Stimulated activated naive CD8-positive, alpha-beta T cell treated with anti-CD3 and anti-CD28 coated beads, Interleukin-15, amount 100 ng/mL, for 72 hours (primary cell): Measurements from ENCODE around the gene KRT80.

Experiments
- ATAC-seq: fragments of 150-1000 bp; cut with Tn5 transposase; 2 replicates; pipeline ENCODE4 v1.10.0; 2021; ENCODE audit warnings: mild to moderate bottlenecking, moderate library complexity
- DNase-seq, 2 donors: peaks; one replicate each; pipeline ENCODE4 v3.0.0; 2021 to 2022
- H3K27ac Mint-ChIP-seq, 2 donors: one replicate each; pipeline ENCODE4 v1.8.0; 2022; ENCODE audit warnings: mild to moderate bottlenecking in 2 of 2, mixed read lengths in 2 of 2, moderate library complexity in 2 of 2
- H3K27me3 Mint-ChIP-seq: one replicate; pipeline ENCODE4 v1.8.0; 2022; ENCODE audit warnings: mixed read lengths
- H3K4me1 Mint-ChIP-seq: one replicate; pipeline ENCODE4 v1.8.0; 2022; ENCODE audit warnings: mild to moderate bottlenecking, mixed read lengths
- H3K4me3 Mint-ChIP-seq, 2 donors: one replicate each; pipeline ENCODE4 v1.8.0; 2022; ENCODE audit warnings: mild to moderate bottlenecking in 2 of 2, mixed read lengths in 2 of 2, moderate library complexity in 1 of 2
- H3K9me3 Mint-ChIP-seq, 2 donors: one replicate each; pipeline ENCODE4 v1.8.0; 2022; ENCODE audit warnings: mixed read lengths in 2 of 2

KRT80 gene

DNA sequence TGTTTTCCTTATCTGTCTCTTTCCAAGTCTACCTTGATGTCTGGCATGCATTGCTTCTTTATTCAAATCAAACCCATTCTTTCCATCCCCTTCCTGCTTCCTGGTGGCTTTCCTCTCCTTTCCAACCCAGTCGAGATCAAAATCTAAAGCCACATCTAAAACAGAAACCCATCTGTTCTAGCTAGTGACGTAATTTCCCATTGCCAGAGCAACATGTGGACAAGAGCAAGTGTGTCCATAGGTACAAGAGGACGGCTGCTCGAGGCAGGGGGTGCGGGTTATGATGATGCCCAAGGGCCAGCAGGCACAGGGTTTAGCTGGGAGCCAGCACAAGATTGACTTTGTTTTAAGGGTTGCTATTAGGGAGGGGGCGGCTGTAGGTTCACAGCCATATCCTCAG, 7.0 kb downstream of the KRT80 start:
- Mint-ChIP-seq H3K4me3 (no peak overlapping the region), H3K4me1 (peaks cover 6% of the 10 kb centered on the region), H3K27me3 (no peaks in the 10 kb centered on the region), H3K9me3 (no peaks in the 10 kb centered on the region), H3K27ac (no peak overlapping the region)
- DNase-seq (no peak), ATAC-seq (no peak)

- Mint-ChIP-seq H3K4me1 (peaks cover 6% of the 10 kb centered on the region), H3K9me3 (no peaks in the 10 kb centered on the region), H3K4me3 (no peak overlapping the region), H3K27me3 (no peaks in the 10 kb centered on the region), H3K27ac (no peak overlapping the region)
- DNase-seq (no peak), ATAC-seq (no peak)
Measured at GRCh38 chr12:52183971-52184370, 7.8 kb downstream of the KRT80 start.

- Mint-ChIP-seq H3K4me1 (peaks cover 6% of the 10 kb centered on the region), H3K27me3 (no peaks in the 10 kb centered on the region), H3K27ac (no peak overlapping the region), H3K9me3 (no peaks in the 10 kb centered on the region), H3K4me3 (no peak overlapping the region)
- DNase-seq (no peak), ATAC-seq (no peak)
Measured at GRCh38 chr12:52183544-52183910, 8.3 kb downstream of the KRT80 start.

DNA sequence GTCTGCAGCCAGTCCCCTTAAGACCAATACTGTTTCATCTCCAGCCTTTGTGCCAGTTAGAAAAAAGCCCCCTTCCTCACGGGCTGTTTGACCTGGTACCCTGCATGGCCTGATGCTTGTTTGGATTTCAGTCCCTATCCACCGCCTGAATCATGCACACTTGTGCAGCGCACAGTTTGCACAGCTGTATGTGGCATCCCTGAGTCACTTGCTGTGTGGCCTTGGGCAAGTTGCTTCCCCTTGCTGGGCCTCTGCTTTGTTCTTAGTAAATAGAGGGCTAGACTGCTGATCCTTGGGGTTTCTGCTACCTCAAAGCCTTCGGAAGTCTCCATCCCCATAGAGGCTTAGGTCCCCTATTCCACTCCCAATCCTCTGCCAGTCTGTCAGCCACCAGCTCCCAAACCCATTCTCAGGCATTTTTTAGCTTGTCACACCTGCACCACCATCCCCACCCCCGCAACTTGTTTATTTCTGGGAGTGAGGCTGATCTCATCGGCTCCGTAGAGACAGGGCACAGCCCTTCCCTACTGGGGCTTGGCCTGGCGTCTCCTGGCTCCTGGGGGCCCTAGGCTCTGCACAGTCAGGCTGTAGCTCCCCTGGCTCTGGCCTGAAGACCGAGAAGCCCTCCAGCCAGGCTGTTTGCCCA, 8.8 kb downstream of the KRT80 start:
- no peak for DNase-seq
- H3K27ac Mint-ChIP-seq, result peak overlapping the region in 1 of 2 donors; percentile 4

GRCh38 chr12:52182384-52182783, 9.4 kb downstream of the KRT80 start:
- H3K27ac Mint-ChIP-seq, result no peak overlapping the region
- ATAC-seq, result no peak
- no peaks in the 10 kb centered on the region for H3K27me3 Mint-ChIP-seq
- H3K4me1 Mint-ChIP-seq, result peaks cover 6% of the 10 kb centered on the region
- no peaks in the 10 kb centered on the region for H3K9me3 Mint-ChIP-seq
- no peak for DNase-seq
- H3K4me3 Mint-ChIP-seq, result no peak overlapping the region

More for the DNA sequence above, 8.8 kb downstream of the KRT80 start:
- H3K9me3 Mint-ChIP-seq, result no peaks in the 10 kb centered on the region
- H3K4me3 Mint-ChIP-seq, result no peak overlapping the region
- H3K4me1 Mint-ChIP-seq, result peaks cover 6% of the 10 kb centered on the region
- no peaks in the 10 kb centered on the region for H3K27me3 Mint-ChIP-seq
- ATAC-seq, result no peak

DNA sequence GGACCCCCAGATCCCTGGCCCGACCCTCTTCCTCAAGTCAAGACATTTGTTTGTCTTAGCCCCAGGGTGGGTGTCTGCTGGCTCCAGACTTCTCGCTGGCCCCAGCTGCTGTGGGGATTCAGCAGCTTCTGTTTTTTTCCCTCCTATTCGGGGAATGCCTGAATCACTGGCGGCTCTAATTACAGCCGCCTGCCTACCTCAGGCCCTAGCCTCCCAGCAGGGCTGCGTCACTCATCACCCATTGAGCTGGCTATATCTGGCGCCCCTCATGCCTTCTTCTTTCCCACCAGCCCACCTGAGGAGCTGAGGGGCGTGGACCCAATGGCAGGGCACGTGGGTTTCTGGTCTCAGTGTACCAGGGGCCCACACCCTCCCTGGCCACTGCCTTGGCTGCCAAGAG, 10.1 kb downstream of the KRT80 start:
- no peaks in the 10 kb centered on the region for H3K27me3 Mint-ChIP-seq
- no peak overlapping the region for H3K27ac Mint-ChIP-seq
- no peak for DNase-seq

DNA sequence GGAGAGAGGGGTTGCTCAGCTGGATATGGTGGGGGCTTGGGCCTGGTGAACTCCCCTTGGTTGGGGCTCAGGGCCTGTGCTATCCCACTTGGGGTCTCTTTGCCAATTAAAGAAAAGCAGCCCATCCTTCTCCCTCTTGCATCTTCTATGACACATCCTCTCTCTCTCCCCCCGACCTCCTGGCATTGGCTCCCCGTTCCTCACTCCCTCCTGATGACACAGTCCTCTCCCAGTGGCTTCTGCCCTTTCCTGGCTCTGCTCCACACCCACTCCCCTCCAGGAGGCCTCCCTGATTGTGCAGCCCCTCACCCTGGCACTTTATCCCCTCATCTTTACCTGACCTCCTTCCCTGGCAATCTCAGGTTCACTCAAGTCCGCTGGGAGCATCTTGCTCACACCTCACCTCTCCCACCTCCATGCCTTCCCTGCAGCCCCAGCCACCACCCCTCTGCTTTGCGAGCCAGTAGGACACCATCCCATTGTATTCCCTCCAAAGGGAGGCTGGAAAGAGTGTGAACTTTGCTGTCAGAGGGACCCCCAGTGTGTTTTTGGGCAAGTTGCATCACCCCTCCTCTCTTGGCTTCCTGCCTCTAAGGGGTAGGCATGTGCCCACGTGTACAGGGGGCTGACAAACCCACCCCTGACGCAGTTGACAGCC, 10.7 kb downstream of the KRT80 start:
- peaks cover 6% of the 10 kb centered on the region for H3K4me1 Mint-ChIP-seq
- H3K4me3 Mint-ChIP-seq, result no peak overlapping the region
- H3K27me3 Mint-ChIP-seq, result no peaks in the 10 kb centered on the region
- no peak for ATAC-seq
- no peak for DNase-seq
- H3K9me3 Mint-ChIP-seq, result no peaks in the 10 kb centered on the region
- H3K27ac Mint-ChIP-seq, result no peak overlapping the region

More for the DNA sequence above, 10.1 kb downstream of the KRT80 start:
- H3K9me3 Mint-ChIP-seq, result no peaks in the 10 kb centered on the region
- H3K4me1 Mint-ChIP-seq, result peaks cover 6% of the 10 kb centered on the region
- no peak for ATAC-seq
- H3K4me3 Mint-ChIP-seq, result no peak overlapping the region

GRCh38 chr12:52179396-52179973, 12.3 kb downstream of the KRT80 start:
- H3K4me1 Mint-ChIP-seq, result peaks cover 1% of the 10 kb centered on the region
- no peaks in the 10 kb centered on the region for H3K9me3 Mint-ChIP-seq
- ATAC-seq (no peak), DNase-seq (no peak)
- H3K27ac Mint-ChIP-seq, result peak overlapping the region in 1 of 2 donors; percentile 27
- no peak overlapping the region for H3K4me3 Mint-ChIP-seq
- no peaks in the 10 kb centered on the region for H3K27me3 Mint-ChIP-seq

- Mint-ChIP-seq H3K27ac (no peak overlapping the region), H3K9me3 (no peaks in the 10 kb centered on the region), H3K4me1 (no peaks in the 10 kb centered on the region), H3K27me3 (no peaks in the 10 kb centered on the region), H3K4me3 (no peak overlapping the region)
- DNase-seq (no peak), ATAC-seq (no peak)
Measured at GRCh38 chr12:52178984-52179383, 12.8 kb downstream of the KRT80 start.

GRCh38 chr12:52178443-52178842, 13.4 kb downstream of the KRT80 start:
- no peaks in the 10 kb centered on the region for H3K4me1 Mint-ChIP-seq
- no peak for ATAC-seq
- no peaks in the 10 kb centered on the region for H3K27me3 Mint-ChIP-seq
- H3K9me3 Mint-ChIP-seq, result no peaks in the 10 kb centered on the region
- DNase-seq, result no peak
- no peak overlapping the region for H3K4me3 Mint-ChIP-seq
- H3K27ac Mint-ChIP-seq, result no peak overlapping the region

DNA sequence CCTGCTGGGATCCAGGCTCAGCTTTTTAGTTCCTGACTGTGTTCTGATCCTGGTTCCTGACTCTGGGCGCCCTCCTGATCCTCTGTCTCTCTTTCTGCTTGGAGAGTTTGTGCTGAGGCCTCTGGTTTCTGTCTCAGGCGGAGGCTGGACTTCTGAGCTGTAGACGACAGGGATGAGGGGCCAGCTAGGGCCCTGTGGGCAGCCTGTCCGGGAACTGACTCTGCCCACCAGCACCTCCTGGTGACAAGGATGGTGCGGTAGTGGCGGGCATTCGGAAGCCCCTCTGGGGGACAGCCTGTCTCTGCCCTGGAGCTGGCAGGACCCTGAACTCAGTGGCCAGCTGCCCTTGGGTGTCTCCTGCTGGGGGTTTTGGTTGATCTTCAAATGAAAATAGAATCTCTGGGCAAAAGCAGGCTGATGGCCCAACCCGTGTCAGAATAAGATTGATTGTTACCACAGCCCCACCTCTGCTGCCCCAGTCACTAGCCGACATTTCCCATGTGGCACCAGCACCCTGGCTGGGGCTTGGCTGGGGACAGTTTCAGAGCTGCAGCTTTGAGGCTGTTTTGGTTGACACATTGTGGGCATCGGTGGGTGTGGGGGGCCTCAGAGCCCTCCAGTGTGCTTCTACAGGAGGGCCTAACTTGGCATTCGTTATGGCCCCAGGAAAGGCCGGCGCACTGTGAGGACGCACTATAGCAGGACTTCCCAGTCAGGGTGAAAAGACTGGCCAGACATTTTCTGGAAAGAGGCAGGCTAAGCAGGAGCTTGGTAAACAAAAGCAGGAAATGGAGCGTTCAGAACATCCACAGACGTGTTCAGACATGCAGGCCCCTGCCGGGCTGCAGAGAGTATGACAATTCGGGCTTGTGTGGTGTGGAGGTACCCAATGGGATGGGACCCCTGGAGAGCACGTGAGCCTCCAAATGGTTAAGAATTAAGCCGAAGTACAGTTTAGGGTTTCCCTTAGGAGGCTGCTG, 16.2 kb downstream of the KRT80 start:
- H3K4me1 Mint-ChIP-seq, result no peaks in the 10 kb centered on the region
- H3K27me3 Mint-ChIP-seq, result no peaks in the 10 kb centered on the region
- H3K9me3 Mint-ChIP-seq, result no peaks in the 10 kb centered on the region
- ATAC-seq (no peak), DNase-seq (no peak)
- peak overlapping the region; percentile 60 to 63 for H3K27ac Mint-ChIP-seq
- no peak overlapping the region for H3K4me3 Mint-ChIP-seq

- H3K27me3 Mint-ChIP-seq, result no peaks in the 10 kb centered on the region
- H3K4me3 Mint-ChIP-seq, result no peak overlapping the region
- H3K4me1 Mint-ChIP-seq, result no peaks in the 10 kb centered on the region
- H3K9me3 Mint-ChIP-seq, result no peaks in the 10 kb centered on the region
- no peak overlapping the region for H3K27ac Mint-ChIP-seq
- DNase-seq (no peak), ATAC-seq (no peak)
Measured at GRCh38 chr12:52173526-52173925, 18.3 kb downstream of the KRT80 start.

GRCh38 chr12:52172956-52173355, 18.9 kb downstream of the KRT80 start:
- ATAC-seq, result no peak
- no peak overlapping the region for H3K4me3 Mint-ChIP-seq
- DNase-seq, result no peak
- no peak overlapping the region for H3K27ac Mint-ChIP-seq
- H3K9me3 Mint-ChIP-seq, result no peaks in the 10 kb centered on the region
- no peaks in the 10 kb centered on the region for H3K27me3 Mint-ChIP-seq
- H3K4me1 Mint-ChIP-seq, result no peaks in the 10 kb centered on the region

DNA sequence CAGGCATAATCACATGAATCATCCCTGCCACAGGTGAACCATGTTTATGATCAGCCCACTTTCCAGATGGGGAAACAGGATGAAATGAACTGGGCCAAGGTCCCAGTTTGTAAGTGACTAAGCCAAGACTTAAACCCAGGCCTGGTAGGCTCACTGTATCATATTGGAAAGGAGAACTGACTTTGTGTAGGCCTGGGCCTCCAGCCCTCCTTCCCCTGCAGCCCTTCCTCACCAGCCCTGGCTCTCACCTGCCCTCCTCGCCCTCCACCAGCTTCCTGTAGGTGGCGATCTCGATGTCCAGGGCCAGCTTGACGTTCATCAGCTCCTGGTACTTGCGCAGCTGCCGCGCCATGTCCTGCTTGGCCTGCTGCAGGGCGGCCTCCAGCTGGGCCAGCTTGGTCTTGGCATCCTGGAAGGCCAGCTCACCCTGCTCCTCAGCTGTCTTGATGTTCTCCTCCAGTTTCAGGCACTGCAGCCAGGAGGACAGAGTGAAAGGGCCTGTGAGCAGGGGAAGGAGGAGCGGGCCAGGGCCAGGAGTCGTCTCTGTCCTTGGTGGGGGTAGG, 19.8 kb downstream of the KRT80 start:
- ATAC-seq (no peak), DNase-seq (peak in 1 of 2 donors; percentile 23)
- peak overlapping the region in 1 of 2 donors; percentile 34 for H3K27ac Mint-ChIP-seq
- H3K9me3 Mint-ChIP-seq, result no peaks in the 10 kb centered on the region
- no peak overlapping the region for H3K4me3 Mint-ChIP-seq
- no peaks in the 10 kb centered on the region for H3K27me3 Mint-ChIP-seq
- no peaks in the 10 kb centered on the region for H3K4me1 Mint-ChIP-seq

- H3K4me1 Mint-ChIP-seq, result no peaks in the 10 kb centered on the region
- no peak for DNase-seq
- no peak overlapping the region for H3K4me3 Mint-ChIP-seq
- H3K27me3 Mint-ChIP-seq, result peaks cover 3% of the 10 kb centered on the region
- no peak overlapping the region for H3K27ac Mint-ChIP-seq
- no peaks in the 10 kb centered on the region for H3K9me3 Mint-ChIP-seq
- no peak for ATAC-seq
Measured at GRCh38 chr12:52170827-52171226, 21.0 kb downstream of the KRT80 start.
